HK-2 (cell line): ENCODE measurements around the gene NEU1.

Experiments
- DNase-seq: peaks from one replicate; pipeline ENCODE4 v3.0.0-alpha.2; 2018; ENCODE audit not compliant: unreplicated experiment

Gene NEU1

GRCh38 chr6:31896493-31896855 lies 33.9 kb upstream of the NEU1 start:
- DNase-seq, result no peak

GRCh38 chr6:31892821-31893220 lies 30.2 kb upstream of the NEU1 start:
- DNase-seq, result no peak

- no peak for DNase-seq
Measured at GRCh38 chr6:31889331-31889972, 26.8 kb upstream of the NEU1 start.

- DNase-seq, result peak; percentile 27
Measured at GRCh38 chr6:31888276-31889258, 25.9 kb upstream of the NEU1 start.

- no peak for DNase-seq
Measured at GRCh38 chr6:31887173-31888007, 24.8 kb upstream of the NEU1 start.

- no peak for DNase-seq
Measured at GRCh38 chr6:31886541-31886991, 23.9 kb upstream of the NEU1 start.

GRCh38 chr6:31884528-31885035 lies 22.0 kb upstream of the NEU1 start:
- no peak for DNase-seq

GRCh38 chr6:31883676-31884075 lies 21.1 kb upstream of the NEU1 start:
- DNase-seq, result no peak

GRCh38 chr6:31882344-31882743 lies 19.7 kb upstream of the NEU1 start:
- DNase-seq, result peak; percentile 38

- no peak for DNase-seq
Measured at GRCh38 chr6:31881136-31881859, 18.7 kb upstream of the NEU1 start.

- DNase-seq, result no peak
Measured at GRCh38 chr6:31880616-31881015, 18.0 kb upstream of the NEU1 start.

GRCh38 chr6:31879901-31880300 lies 17.3 kb upstream of the NEU1 start:
- DNase-seq, result no peak

- DNase-seq, result no peak
Measured at GRCh38 chr6:31879143-31879542, 16.5 kb upstream of the NEU1 start.

GRCh38 chr6:31878726-31879125 lies 16.1 kb upstream of the NEU1 start, which contains the start of gene SLC44A4:
Gene SLC44A4, minus strand, starts transcription at chr6:31878997. Its CDS starts 17 bp downstream, at chr6:31878980.
- DNase-seq, result no peak

GRCh38 chr6:31878222-31878621 lies 15.6 kb upstream of the NEU1 start:
- DNase-seq, result no peak

- DNase-seq, result no peak
Measured at GRCh38 chr6:31877651-31878161, 15.1 kb upstream of the NEU1 start.

GRCh38 chr6:31877125-31877650 lies 14.6 kb upstream of the NEU1 start:
- no peak for DNase-seq

GRCh38 chr6:31876357-31876756 lies 13.7 kb upstream of the NEU1 start:
- DNase-seq, result no peak

GRCh38 chr6:31875877-31876276 lies 13.3 kb upstream of the NEU1 start:
- no peak for DNase-seq

- DNase-seq, result no peak
Measured at GRCh38 chr6:31874836-31875572, 12.4 kb upstream of the NEU1 start.
